HL-60 (cell line): ENCODE measurements around the gene SSX2IP.

ENCODE experiments used
- CTCF ChIP-seq: IDR thresholded peaks from one replicate; pipeline ENCODE4 v1.5.1; 2011; ENCODE audit warnings: low read length, control low read depth, inconsistent platforms; ENCODE audit not compliant: insufficient read depth
- GABPA ChIP-seq: IDR thresholded peaks from 2 replicates; pipeline ENCODE4 v1.6.1; 2012; ENCODE audit warnings: low read depth
- POLR2AphosphoS5 ChIP-seq: IDR thresholded peaks from 2 replicates; pipeline ENCODE4 v1.6.1; 2012; ENCODE audit warnings: low read depth
- REST ChIP-seq: IDR thresholded peaks from 2 replicates; pipeline ENCODE4 v1.6.1; 2012; ENCODE audit warnings: low read depth; ENCODE audit not compliant: insufficient replicate concordance
- SPI1 ChIP-seq: IDR thresholded peaks from 2 replicates; pipeline ENCODE4 v1.6.1; 2012; ENCODE audit warnings: low read depth, mild to moderate bottlenecking, borderline replicate concordance

- TF ChIP-seq REST = no peak
- TF ChIP-seq CTCF = no peak
- TF ChIP-seq POLR2AphosphoS5 = no peak
- no peak for TF ChIP-seq GABPA
- TF ChIP-seq SPI1 = no peak
Measured at GRCh38 chr1:84691122-84691783, 992 bp upstream of the SSX2IP start.
